OCI-LY1 (cell line): ENCODE measurements around the gene C10orf62.

Source experiments
- H2AFZ ChIP-seq: fragments of 200-600 bp; sonication (generic), shearing (Covaris generic); 2 replicates; pipeline ENCODE4 v1.6.0; 2014; ENCODE audit warnings: antibody characterized with exemption, mild to moderate bottlenecking, low read length
- H3F3A ChIP-seq: fragments of 200-600 bp; sonication (generic), shearing (Covaris generic); 2 replicates; pipeline ENCODE4 v1.6.0; 2014; ENCODE audit warnings: mild to moderate bottlenecking, antibody characterized with exemption, low read length, moderate library complexity; ENCODE audit not compliant: insufficient read depth
- H3K27ac ChIP-seq: fragments of 200-600 bp; sonication (generic); 2 replicates; pipeline ENCODE4 v1.5.1; 2014; ENCODE audit warnings: low read length, mixed run types, mild to moderate bottlenecking, low read depth; ENCODE audit not compliant: poor library complexity, severe bottlenecking
- H3K27me3 ChIP-seq: fragments of 200-600 bp; sonication (generic); 2 replicates; pipeline ENCODE4 v1.6.0; 2014; ENCODE audit warnings: antibody characterized with exemption, mild to moderate bottlenecking, low read length, moderate library complexity; ENCODE audit not compliant: insufficient read depth
- H3K36me3 ChIP-seq: fragments of 200-600 bp; sonication (generic); 2 replicates; pipeline ENCODE4 v1.6.1; 2014; ENCODE audit warnings: mild to moderate bottlenecking, antibody characterized with exemption, low read length, moderate library complexity, mixed read lengths; ENCODE audit not compliant: insufficient read depth
- H3K4me1 ChIP-seq: fragments of 200-600 bp; sonication (generic); 2 replicates; pipeline ENCODE4 v1.5.1; 2014; ENCODE audit warnings: mild to moderate bottlenecking, low read length, moderate library complexity; ENCODE audit not compliant: insufficient read depth, severe bottlenecking
- H3K4me2 ChIP-seq: fragments of 200-600 bp; sonication (generic), shearing (Covaris generic); 2 replicates; pipeline ENCODE4 v1.6.1; 2014; ENCODE audit warnings: low read length
- H3K4me3 ChIP-seq: fragments of 200-600 bp; sonication (generic); 2 replicates; pipeline ENCODE4 v1.5.1; 2014; ENCODE audit warnings: low read length, low read depth, mild to moderate bottlenecking, mixed read lengths; ENCODE audit not compliant: poor library complexity, severe bottlenecking
- H3K79me2 ChIP-seq: fragments of 200-600 bp; shearing (Covaris generic); 2 replicates; pipeline ENCODE4 v1.6.1; 2016; ENCODE audit warnings: mixed run types, low read length, mixed read lengths; ENCODE audit not compliant: insufficient read depth
- H3K9ac ChIP-seq: fragments of 200-600 bp; sonication (generic), shearing (Covaris generic); 2 replicates; pipeline ENCODE4 v1.6.1; 2014; ENCODE audit warnings: mild to moderate bottlenecking, low read length, mixed read lengths
- H3K9me2 ChIP-seq: fragments of 200-600 bp; sonication (generic), shearing (Covaris generic); 2 replicates; pipeline ENCODE4 v1.6.1; 2014; ENCODE audit warnings: low read depth, mild to moderate bottlenecking, low read length, mixed read lengths
- H3K9me3 ChIP-seq: fragments of 200-600 bp; shearing (Covaris generic); 2 replicates; pipeline ENCODE4 v1.6.1; 2014; ENCODE audit warnings: low read length, mixed read lengths
- H4K20me1 ChIP-seq: fragments of 200-600 bp; sonication (generic), shearing (Covaris generic); 2 replicates; pipeline ENCODE4 v1.6.0; 2016; ENCODE audit warnings: mild to moderate bottlenecking, low read length; ENCODE audit not compliant: insufficient read depth
- CTCF ChIP-seq: fragments of 200-600 bp; sonication (generic), shearing (Covaris generic); IDR thresholded peaks from 2 replicates; pipeline ENCODE4 v1.5.1; 2017; ENCODE audit warnings: mild to moderate bottlenecking, antibody characterized with exemption, low read length, moderate library complexity, mixed read lengths
- EZH2 ChIP-seq: fragments of 200-600 bp; sonication (generic), shearing (Covaris generic); IDR thresholded peaks from 2 replicates; pipeline ENCODE4 v1.8.0; 2017; ENCODE audit warnings: borderline replicate concordance, mixed run types, mild to moderate bottlenecking, antibody characterized with exemption, low read length, moderate library complexity, mixed read lengths

C10orf62 gene

GRCh38 chr10:97627731-97628130 lies 38.2 kb downstream of the C10orf62 start:
- H3K4me2 ChIP-seq: no peak overlapping the region
- no peaks in the 10 kb centered on the region for H3K27me3 ChIP-seq
- H3K4me3 ChIP-seq: no peak overlapping the region
- H3K36me3 ChIP-seq: no peaks in the 10 kb centered on the region
- TF ChIP-seq CTCF: no peak
- TF ChIP-seq EZH2: no peak
- no peak overlapping the region for H3K9ac ChIP-seq
- no peaks in the 10 kb centered on the region for H3F3A ChIP-seq
- no peak overlapping the region for H3K27ac ChIP-seq
- no peaks in the 10 kb centered on the region for H4K20me1 ChIP-seq
- H3K9me3 ChIP-seq: no peaks in the 10 kb centered on the region
- peaks cover 2% of the 10 kb centered on the region for H3K4me1 ChIP-seq
- no peaks in the 10 kb centered on the region for H3K9me2 ChIP-seq
- no peak overlapping the region for H2AFZ ChIP-seq
- no peaks in the 10 kb centered on the region for H3K79me2 ChIP-seq

- H3K9ac ChIP-seq: no peak overlapping the region
- H3K9me3 ChIP-seq: no peaks in the 10 kb centered on the region
- no peaks in the 10 kb centered on the region for H3K9me2 ChIP-seq
- no peaks in the 10 kb centered on the region for H3F3A ChIP-seq
- no peak overlapping the region for H2AFZ ChIP-seq
- no peaks in the 10 kb centered on the region for H3K36me3 ChIP-seq
- TF ChIP-seq EZH2: no peak
- TF ChIP-seq CTCF: no peak
- H3K4me3 ChIP-seq: no peak overlapping the region
- H4K20me1 ChIP-seq: no peaks in the 10 kb centered on the region
- no peak overlapping the region for H3K4me2 ChIP-seq
- no peak overlapping the region for H3K27ac ChIP-seq
- H3K27me3 ChIP-seq: no peaks in the 10 kb centered on the region
- H3K79me2 ChIP-seq: no peaks in the 10 kb centered on the region
- H3K4me1 ChIP-seq: peaks cover 6% of the 10 kb centered on the region
Observed at GRCh38 chr10:97628228-97628627, 38.7 kb downstream of the C10orf62 start.

- Histone ChIP-seq H3K4me1 (peaks cover 10% of the 10 kb centered on the region), H3K79me2 (no peaks in the 10 kb centered on the region), H2AFZ (no peak overlapping the region), H3K4me3 (no peak overlapping the region), H3K9me2 (no peaks in the 10 kb centered on the region), H3K36me3 (no peaks in the 10 kb centered on the region), H4K20me1 (no peaks in the 10 kb centered on the region), H3K27me3 (no peaks in the 10 kb centered on the region), H3K9ac (no peak overlapping the region), H3K4me2 (no peak overlapping the region), H3K27ac (no peak overlapping the region), H3F3A (no peaks in the 10 kb centered on the region), H3K9me3 (no peaks in the 10 kb centered on the region)
- no peak for TF ChIP-seq EZH2
- TF ChIP-seq CTCF: no peak
Observed at GRCh38 chr10:97629289-97629688, 39.8 kb downstream of the C10orf62 start.
